A549 (cell line): ENCODE data around the gene ARHGAP26. TPM values are rescaled to one million over a fixed set of nuclear protein-coding genes. Genes with fewer than 3 reads are reported as not detected.

Experiments
- ATAC-seq, 2 experiments: fragments of 200-7000 bp in 1 of 2; fragments of >200 bp in 1 of 2; cut with Nextera tagmentation in 1 of 2; cut with Tn5 transposase in 1 of 2; 3 replicates each; pipeline versions ENCODE4 v1.8.0 to v1.9.1; 2018 to 2020; ENCODE audit warnings: mild to moderate bottlenecking in 1 of 2, moderate library complexity in 1 of 2
- CTCF ChIA-PET: fragments of 300-600 bp; sonication (Branson Sonifier 250); formaldehyde crosslinking; extraction: SDS; loops from one replicate; lab custom pipeline; 2021; ENCODE audit warnings: antibody characterized with exemption, inconsistent platforms; lab: Yijun Ruan, JAX
- POLR2A ChIA-PET: fragments of 350-600 bp; formaldehyde crosslinking; extraction: SDS; loops from one replicate; lab custom pipeline; 2021; ENCODE audit warnings: antibody characterized with exemption, inconsistent platforms; lab: Yijun Ruan, JAX
- DNase-seq, 2 experiments: peaks; one replicate each; pipeline versions ENCODE4 v3.0.0 to v3.0.0-alpha.2; 2011 to 2016; ENCODE audit warnings: low read depth in 1 of 2, low spot score in 1 of 2
- FAIRE-seq: peaks from 2 replicates; lab custom pipeline; 2011; peaks lifted over from hg19 to GRCh38; lab: Jason Lieb, UNC
- H3K27ac ChIP-seq, 2 experiments: fragments of >200 bp; sonication (Bioruptor Twin); formaldehyde crosslinking; 3 replicates each; pipeline ENCODE4 v1.5.1; 2016 to 2017
- H3K4me1 ChIP-seq: fragments of >200 bp; sonication (Bioruptor Twin); formaldehyde crosslinking; 3 replicates; pipeline ENCODE4 v1.6.1; 2016
- H3K4me2 ChIP-seq: fragments of >200 bp; sonication (Bioruptor Twin); formaldehyde crosslinking; 3 replicates; pipeline ENCODE4 v1.6.1; 2016
- H3K4me3 ChIP-seq: fragments of >200 bp; sonication (Bioruptor Twin); formaldehyde crosslinking; 3 replicates; pipeline ENCODE4 v1.5.1; 2016
- H3K9me3 ChIP-seq: fragments of >200 bp; sonication (Bioruptor Twin); formaldehyde crosslinking; 3 replicates; pipeline ENCODE4 v1.6.1; 2016
- BHLHE40 ChIP-seq: IDR thresholded peaks from 2 replicates; pipeline ENCODE4 v1.6.1; 2012; ENCODE audit warnings: low read depth, low read length, inconsistent platforms
- CBX2 ChIP-seq: fragments of 200-600 bp; sonication (generic); IDR thresholded peaks from 2 replicates; pipeline ENCODE4 v1.6.1; 2016; ENCODE audit warnings: low read depth, mild to moderate bottlenecking, borderline replicate concordance
- CBX8 ChIP-seq: fragments of 200-600 bp; sonication (generic); IDR thresholded peaks from 2 replicates; pipeline ENCODE4 v1.6.1; 2016
- EHF ChIP-seq: fragments of 250-450 bp; sonication (Bioruptor Pico); IDR thresholded peaks from 2 replicates; pipeline ENCODE4 v1.5.0; 2020; ENCODE audit warnings: mild to moderate bottlenecking
- EP300 ChIP-seq, 2 experiments: fragments of >200 bp; sonication (Bioruptor Twin); formaldehyde crosslinking; IDR thresholded peaks; 2 replicates in 1 of 2; 3 replicates in 1 of 2; pipeline ENCODE4 v1.6.1; 2016 to 2017
- FOXS1 ChIP-seq: fragments of 250-450 bp; sonication (Bioruptor Pico); IDR thresholded peaks from 2 replicates; pipeline ENCODE4 v1.5.0; 2020; ENCODE audit warnings: mild to moderate bottlenecking, moderate library complexity
- HOXA7 ChIP-seq: fragments of 250-450 bp; sonication (Bioruptor Pico); IDR thresholded peaks from 2 replicates; pipeline ENCODE4 v1.5.0; 2020; ENCODE audit warnings: mild to moderate bottlenecking, moderate library complexity
- HOXB13 ChIP-seq: fragments of 250-450 bp; sonication (Bioruptor Pico); IDR thresholded peaks from 2 replicates; pipeline ENCODE4 v1.5.0; 2020; ENCODE audit warnings: low read depth, mild to moderate bottlenecking, moderate library complexity
- KDM1A ChIP-seq: fragments of 200-600 bp; sonication (generic); IDR thresholded peaks from 2 replicates; pipeline ENCODE4 v1.6.1; 2016; ENCODE audit warnings: low read depth, mild to moderate bottlenecking
- MAFK ChIP-seq: fragments of 450-650 bp; IDR thresholded peaks from 2 replicates; pipeline ENCODE4 v1.6.1; 2014; ENCODE audit not compliant: partially characterized antibody
- MAX ChIP-seq: IDR thresholded peaks from 2 replicates; pipeline ENCODE4 v1.6.1; 2012
- NR3C1 ChIP-seq: fragments of >200 bp; sonication (Bioruptor Twin); formaldehyde crosslinking; IDR thresholded peaks from 3 replicates; pipeline ENCODE4 v1.6.1; 2017
- PHF8 ChIP-seq: fragments of 200-600 bp; sonication (generic); IDR thresholded peaks from 2 replicates; pipeline ENCODE4 v1.6.1; 2016; ENCODE audit warnings: low read depth, mild to moderate bottlenecking, antibody characterized with exemption, moderate library complexity, borderline replicate concordance
- RFX5 ChIP-seq: fragments of 450-650 bp; IDR thresholded peaks from 2 replicates; pipeline ENCODE4 v1.7.1; 2014; ENCODE audit warnings: antibody characterized with exemption, mild to moderate bottlenecking, moderate library complexity
- TFCP2L1 ChIP-seq: fragments of 250-450 bp; sonication (Bioruptor Pico); IDR thresholded peaks from 2 replicates; pipeline ENCODE4 v1.5.0; 2021; ENCODE audit warnings: mild to moderate bottlenecking
- TP53 ChIP-seq: fragments of 250-450 bp; sonication (Bioruptor Pico); IDR thresholded peaks from 2 replicates; pipeline ENCODE4 v1.5.0; 2021; ENCODE audit warnings: mild to moderate bottlenecking, moderate library complexity
- ZFP36 ChIP-seq: fragments of 450-650 bp; IDR thresholded peaks from 2 replicates; pipeline ENCODE4 v1.6.1; 2014; ENCODE audit warnings: borderline replicate concordance; ENCODE audit not compliant: partially characterized antibody
- ZNF302 ChIP-seq: fragments of 250-450 bp; sonication (Bioruptor Pico); IDR thresholded peaks from 2 replicates; pipeline ENCODE4 v1.9.0; 2021; ENCODE audit warnings: inconsistent platforms, mild to moderate bottlenecking, moderate library complexity
- ZSCAN20 ChIP-seq: fragments of 250-450 bp; sonication (Bioruptor Pico); IDR thresholded peaks from 2 replicates; pipeline ENCODE4 v1.8.0; 2022; ENCODE audit warnings: mild to moderate bottlenecking, moderate library complexity
- WGBS: methylation state at CpG from one replicate; pipeline ENCODE4 v1.1.6; 2017; ENCODE audit errors: missing lambda C conversion rate; 5-methylcytosine and 5-hydroxymethylcytosine counted together
- polyA plus RNA-seq, 4 experiments: library from polyadenylated mRNA; depleted of rRNA in 3 of 4; stranded (reverse); fragments of >200 nt; fragmentation: RNase III in 1 of 4; extraction: RNeasy Plus Mini Kit Qiagen cat#74134 plus additional on column Dnase treatment in 1 of 4; gene quantifications; 2 replicates in 3 of 4; 3 replicates in 1 of 4; pipeline ENCODE4 v1.2.3, GENCODE V29; 2011 to 2017
- TF ChIP-seq, protein P1 (sequence below): fragments of 150-350 bp; IDR thresholded peaks from 2 replicates; pipeline ENCODE4 v1.6.1; 2014; ENCODE audit warnings: low read depth, mild to moderate bottlenecking, low read length
- TF ChIP-seq, protein P2 (sequence below): fragments of >200 bp; sonication (Bioruptor Twin); formaldehyde crosslinking; IDR thresholded peaks from 2 replicates; pipeline ENCODE4 v1.6.1; 2016

ARHGAP26 gene
- polyA plus RNA-seq, 2 of the 4 experiments (the other 2 are of a cell fraction) = 6.6 to 19.1 TPM

DNA sequence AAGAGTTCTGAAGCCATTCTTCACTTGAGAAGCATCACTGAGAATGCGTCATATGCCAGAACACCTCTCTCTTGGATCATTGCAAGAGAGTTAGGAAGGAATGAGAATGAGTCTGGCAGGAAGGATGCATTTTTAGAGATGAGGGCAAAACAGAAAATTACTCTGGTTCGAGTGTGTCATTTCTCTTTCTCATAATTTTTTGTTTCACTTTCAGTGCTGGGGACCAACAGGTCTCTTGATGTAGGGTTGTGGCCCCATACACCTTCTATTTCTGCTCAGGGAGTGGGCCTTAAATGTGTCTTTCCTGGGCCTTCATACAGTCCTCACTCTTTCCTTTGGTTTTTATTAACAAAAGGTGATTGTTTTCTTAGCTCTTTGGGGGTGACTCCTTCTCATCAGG, 330.9 kb downstream of the ARHGAP26 start:
- POLR2A ChIA-PET = no interaction called here
- Histone ChIP-seq H3K4me1 (peaks cover 8% of the 10 kb centered on the region), H3K9me3 (no peaks in the 10 kb centered on the region), H3K4me2 (no peak overlapping the region), H3K4me3 (no peak overlapping the region), H3K27ac (no peak overlapping the region)
- no peak for ATAC-seq
- TF ChIP-seq FOXS1 = no peak
- no peak for DNase-seq
- CTCF ChIA-PET = interaction anchor here (1.4 to 1.8 kb wide), 2 partner anchors 12 to 21 kb away, joined by 3 to 7 read pairs; no protein-coding TSS in a partner anchor
- no peak for FAIRE-seq
- 89% methylated on average over 2 of the region's 2 CpGs for WGBS

- Histone ChIP-seq H3K4me3 (no peak overlapping the region), H3K4me1 (peaks cover 15% of the 10 kb centered on the region), H3K4me2 (no peak overlapping the region), H3K9me3 (no peaks in the 10 kb centered on the region), H3K27ac (no peak overlapping the region)
- no peak for FAIRE-seq
- TF ChIP-seq EHF (CRISPR knock-in tag) = no peak
- no peak for TF ChIP-seq NR3C1
- no peak for TF ChIP-seq CBX8
- no peak for TF ChIP-seq RFX5
- no peak for TF ChIP-seq ZSCAN20 (CRISPR knock-in tag)
- no peak for TF ChIP-seq HOXA7 (CRISPR knock-in tag)
- no peak for TF ChIP-seq MAX
- no peak for TF ChIP-seq HOXB13
- TF ChIP-seq TFCP2L1 (CRISPR knock-in tag) = no peak
- no peak for TF ChIP-seq CBX2
- no peak for ATAC-seq
- DNase-seq = no peak
- POLR2A ChIA-PET = no interaction called here
- CTCF ChIA-PET = interaction anchor here (0.8 to 1.8 kb wide), 3 partner anchors 12 to 215 kb away, joined by 3 to 7 read pairs (median 4); no protein-coding TSS in a partner anchor
- 93% methylated on average over 7 of the region's 7 CpGs for WGBS
These were observed 331.7 kb downstream of the ARHGAP26 start for GRCh38 chr5:143101725-143102386.

DNA sequence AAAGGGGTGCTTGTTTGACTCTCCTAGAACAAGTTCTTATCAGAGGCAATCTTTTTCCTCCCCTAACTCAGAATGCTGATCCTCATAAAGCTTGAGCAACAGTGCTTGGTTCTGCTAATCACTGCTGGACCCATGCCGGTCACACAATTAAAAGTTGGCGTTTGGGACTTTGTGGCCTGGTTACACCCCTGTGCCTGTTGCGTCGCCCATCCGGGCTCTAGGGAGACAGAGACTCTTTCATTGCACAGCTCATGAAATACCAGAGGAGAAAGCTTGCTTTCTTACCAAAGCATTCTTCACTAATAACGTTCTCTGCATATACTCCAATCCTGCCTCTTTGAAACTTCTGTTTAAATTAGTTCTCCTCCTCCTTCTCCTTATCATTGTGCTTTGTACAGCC, 332.2 kb downstream of the ARHGAP26 start:
- no peaks in the 10 kb centered on the region for H3K9me3 ChIP-seq
- DNase-seq (no peak), FAIRE-seq (no peak), ATAC-seq (no peak)
- no peak overlapping the region for H3K27ac ChIP-seq
- ChIA-PET CTCF (interaction anchor here (0.6 to 1.8 kb wide), 4 partner anchors 13 to 403 kb away, joined by 3 to 7 read pairs (median 4); no protein-coding TSS in a partner anchor), POLR2A (no interaction called here)
- H3K4me2 ChIP-seq = no peak overlapping the region
- WGBS = 95% methylated on average over 6 of the region's 6 CpGs
- peaks cover 17% of the 10 kb centered on the region for H3K4me1 ChIP-seq
- no peak for TF ChIP-seq TP53 (CRISPR knock-in tag)
- no peak for TF ChIP-seq TFCP2L1 (CRISPR knock-in tag)
- TF ChIP-seq, protein P1, sequence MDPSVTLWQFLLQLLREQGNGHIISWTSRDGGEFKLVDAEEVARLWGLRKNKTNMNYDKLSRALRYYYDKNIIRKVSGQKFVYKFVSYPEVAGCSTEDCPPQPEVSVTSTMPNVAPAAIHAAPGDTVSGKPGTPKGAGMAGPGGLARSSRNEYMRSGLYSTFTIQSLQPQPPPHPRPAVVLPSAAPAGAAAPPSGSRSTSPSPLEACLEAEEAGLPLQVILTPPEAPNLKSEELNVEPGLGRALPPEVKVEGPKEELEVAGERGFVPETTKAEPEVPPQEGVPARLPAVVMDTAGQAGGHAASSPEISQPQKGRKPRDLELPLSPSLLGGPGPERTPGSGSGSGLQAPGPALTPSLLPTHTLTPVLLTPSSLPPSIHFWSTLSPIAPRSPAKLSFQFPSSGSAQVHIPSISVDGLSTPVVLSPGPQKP = no peak
- no peak for TF ChIP-seq MAFK
- no peak for TF ChIP-seq KDM1A
- no peak for TF ChIP-seq BHLHE40
- TF ChIP-seq ZNF302 (CRISPR knock-in tag) = no peak
- no peak for TF ChIP-seq HOXB13
- no peak for TF ChIP-seq CBX2
- no peak for TF ChIP-seq MAX
- no peak for TF ChIP-seq ZFP36
- no peak for TF ChIP-seq EP300 (IDR thresholded peaks at IDR 0.05)
- TF ChIP-seq, protein P2, sequence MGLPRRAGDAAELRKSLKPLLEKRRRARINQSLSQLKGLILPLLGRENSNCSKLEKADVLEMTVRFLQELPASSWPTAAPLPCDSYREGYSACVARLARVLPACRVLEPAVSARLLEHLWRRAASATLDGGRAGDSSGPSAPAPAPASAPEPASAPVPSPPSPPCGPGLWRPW = no peak
- TF ChIP-seq PHF8 = no peak
- no peak overlapping the region for H3K4me3 ChIP-seq
